ENCODE data around the gene PCYT2. TPM values are rescaled to one million over a fixed set of nuclear protein-coding genes. Genes with fewer than 3 reads are reported as not detected.

The PCYT2 gene
- total RNA-seq, 1 donor from 2014 or later = 39.7 TPM

DNA sequence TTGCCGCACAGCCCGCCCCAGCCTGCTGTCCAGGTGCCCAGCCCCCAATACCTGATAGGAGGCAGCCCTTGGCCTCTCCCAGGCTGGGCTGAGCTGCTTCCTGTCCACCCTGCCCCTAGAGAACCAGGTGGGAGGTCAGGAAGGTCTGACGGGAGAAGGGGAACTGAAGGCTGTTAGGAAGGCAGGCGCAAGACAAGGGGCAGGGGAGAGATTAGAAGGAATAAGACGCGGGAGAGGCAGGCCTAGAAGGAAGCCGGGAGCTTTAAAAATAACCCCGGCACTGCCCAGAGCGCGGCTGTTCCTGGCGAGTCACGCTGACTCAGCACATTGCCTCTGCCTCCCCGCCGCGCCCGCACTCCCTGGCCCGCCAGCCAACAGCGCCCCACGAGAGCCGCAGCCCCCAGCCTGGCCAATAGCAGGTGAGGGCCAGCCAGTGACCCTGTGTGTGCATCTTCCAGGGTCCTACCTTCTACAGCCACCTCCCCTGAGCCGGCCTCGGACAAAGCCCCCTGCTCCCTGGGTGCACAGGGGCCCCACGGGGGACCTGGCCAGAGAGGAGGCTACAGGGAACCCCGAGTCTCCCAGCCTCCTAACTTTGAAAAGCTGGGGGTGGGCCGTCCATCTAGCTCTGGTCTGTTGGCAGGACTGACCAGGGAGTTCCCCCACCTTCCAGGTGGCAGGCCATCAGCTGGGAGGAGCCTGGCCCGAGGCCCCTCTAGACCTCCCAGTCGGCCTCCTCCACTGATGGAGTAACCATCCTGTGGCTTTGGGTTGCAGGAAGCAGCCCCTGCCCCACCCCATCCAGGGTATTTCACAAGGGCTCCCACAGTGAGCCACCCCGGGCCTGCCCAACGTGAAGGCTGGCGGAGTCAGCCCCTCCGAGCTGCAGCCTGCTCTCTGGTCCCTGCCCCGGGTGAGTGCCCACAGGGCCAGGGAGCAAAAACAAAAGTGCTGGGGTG lies 12.4 kb upstream of the PCYT2 start:
- Histone ChIP-seq H3K4me1 (peaks cover 66% of the 10 kb centered on the region), H3K4me3 (peak overlapping the region; percentile 43), H3K9me3 (no peaks in the 10 kb centered on the region), H3K27me3 (ENCODE audit: low read depth) (peaks cover 6% of the 10 kb centered on the region), H3K27ac (peak overlapping the region; percentile 58), H3K36me3 (peaks cover 42% of the 10 kb centered on the region)
- ATAC-seq (peak; percentile 40 to 50), DNase-seq (peak; percentile 87)
- TF ChIP-seq, protein P1, sequence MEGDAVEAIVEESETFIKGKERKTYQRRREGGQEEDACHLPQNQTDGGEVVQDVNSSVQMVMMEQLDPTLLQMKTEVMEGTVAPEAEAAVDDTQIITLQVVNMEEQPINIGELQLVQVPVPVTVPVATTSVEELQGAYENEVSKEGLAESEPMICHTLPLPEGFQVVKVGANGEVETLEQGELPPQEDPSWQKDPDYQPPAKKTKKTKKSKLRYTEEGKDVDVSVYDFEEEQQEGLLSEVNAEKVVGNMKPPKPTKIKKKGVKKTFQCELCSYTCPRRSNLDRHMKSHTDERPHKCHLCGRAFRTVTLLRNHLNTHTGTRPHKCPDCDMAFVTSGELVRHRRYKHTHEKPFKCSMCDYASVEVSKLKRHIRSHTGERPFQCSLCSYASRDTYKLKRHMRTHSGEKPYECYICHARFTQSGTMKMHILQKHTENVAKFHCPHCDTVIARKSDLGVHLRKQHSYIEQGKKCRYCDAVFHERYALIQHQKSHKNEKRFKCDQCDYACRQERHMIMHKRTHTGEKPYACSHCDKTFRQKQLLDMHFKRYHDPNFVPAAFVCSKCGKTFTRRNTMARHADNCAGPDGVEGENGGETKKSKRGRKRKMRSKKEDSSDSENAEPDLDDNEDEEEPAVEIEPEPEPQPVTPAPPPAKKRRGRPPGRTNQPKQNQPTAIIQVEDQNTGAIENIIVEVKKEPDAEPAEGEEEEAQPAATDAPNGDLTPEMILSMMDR (IDR thresholded peaks at IDR 0.05) = no peak
- intact Hi-C loops (cut with DNase I) = no loop called here

DNA sequence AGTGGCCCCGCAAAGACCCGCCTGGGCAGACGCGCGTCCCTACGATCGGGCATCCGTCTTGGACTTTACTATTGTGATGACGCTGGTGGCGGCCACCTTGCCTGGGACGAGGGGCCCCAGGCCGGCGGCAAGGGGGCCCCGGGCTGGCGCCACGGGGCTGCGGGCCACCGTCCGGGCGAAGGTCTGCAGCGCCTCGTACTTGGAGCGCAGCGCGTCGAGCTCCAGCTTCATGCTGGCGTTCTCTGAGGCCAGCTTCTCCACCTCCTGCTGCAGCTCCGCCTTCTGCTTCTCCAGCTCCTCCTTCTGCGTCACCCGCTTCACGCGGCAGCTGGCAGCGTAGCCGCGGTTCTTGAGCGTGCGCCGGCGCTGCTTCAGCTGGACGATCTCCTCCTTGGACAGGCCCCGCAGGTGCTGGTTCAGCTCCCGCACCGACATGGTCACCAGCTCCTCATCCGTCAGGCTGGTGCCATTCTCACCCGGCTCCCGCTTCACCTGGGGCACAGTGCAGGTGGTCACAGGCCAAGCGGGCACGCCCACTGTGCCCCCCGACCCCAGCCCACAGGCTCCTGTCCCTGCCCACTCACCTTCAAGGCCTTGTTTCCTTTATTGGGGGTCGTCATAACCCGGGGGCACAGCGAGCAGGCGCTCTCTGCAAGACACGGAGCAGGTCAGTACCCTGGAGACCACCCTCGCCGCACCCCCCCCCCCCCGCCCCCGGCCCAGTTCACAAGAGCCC lies 11.5 kb upstream of the PCYT2 start:
- Histone ChIP-seq H3K27ac (peak overlapping the region; percentile 58), H3K36me3 (peaks cover 42% of the 10 kb centered on the region), H3K4me1 (peaks cover 65% of the 10 kb centered on the region), H3K4me3 (peak overlapping the region; percentile 43), H3K27me3 (ENCODE audit: low read depth) (no peaks in the 10 kb centered on the region), H3K9me3 (no peaks in the 10 kb centered on the region)
- DNase-seq = no peak
- intact Hi-C loops (cut with DNase I) = no loop called here
- TF ChIP-seq, protein P1 (IDR thresholded peaks at IDR 0.05) = no peak
- ATAC-seq = no peak

GRCh38 chr17:81921996-81922565 lies 10.9 kb upstream of the PCYT2 start:
- Histone ChIP-seq H3K27ac (no peak overlapping the region), H3K4me3 (no peak overlapping the region), H3K9me3 (no peaks in the 10 kb centered on the region), H3K4me1 (peaks cover 69% of the 10 kb centered on the region), H3K27me3 (ENCODE audit: low read depth) (no peaks in the 10 kb centered on the region), H3K36me3 (peaks cover 42% of the 10 kb centered on the region)
- TF ChIP-seq, protein P1 (IDR thresholded peaks at IDR 0.05) = no peak
- no peak for ATAC-seq
- intact Hi-C loops (cut with DNase I) = no loop called here
- no peak for DNase-seq

- H3K4me1 ChIP-seq = peaks cover 74% of the 10 kb centered on the region
Measured at GRCh38 chr17:81921537-81921862, 10.3 kb upstream of the PCYT2 start.

More at GRCh38 chr17:81921537-81921862, 10.3 kb upstream of the PCYT2 start:
- ATAC-seq (no peak), DNase-seq (no peak)
- TF ChIP-seq, protein P1 (IDR thresholded peaks at IDR 0.05) = no peak
- Histone ChIP-seq H3K9me3 (no peaks in the 10 kb centered on the region), H3K36me3 (peaks cover 42% of the 10 kb centered on the region), H3K4me3 (no peak overlapping the region), H3K27me3 (ENCODE audit: low read depth) (no peaks in the 10 kb centered on the region), H3K27ac (no peak overlapping the region)
- intact Hi-C loops (cut with DNase I) = no loop called here

All from lower lobe of right lung (tissue), 2 donors.